Osteoblast (primary cell): ENCODE data around the gene SEPTIN5. TPM values are rescaled to one million over a fixed set of nuclear protein-coding genes. Genes with fewer than 3 reads are reported as not detected.

ENCODE experiments used
- DNase-seq: peaks from one replicate; pipeline ENCODE4 v3.0.0; 2011; ENCODE audit warnings: low spot score, mixed read lengths; ENCODE audit not compliant: insufficient read length; ENCODE audit errors: missing footprints
- H2AFZ ChIP-seq: 2 replicates; pipeline ENCODE4 v1.6.0; 2011; ENCODE audit warnings: mild to moderate bottlenecking, low read length
- H3K27ac ChIP-seq: 2 replicates; pipeline ENCODE4 v1.5.1; 2011; ENCODE audit warnings: mild to moderate bottlenecking, low read depth, low read length, moderate library complexity
- H3K27me3 ChIP-seq: 2 replicates; pipeline ENCODE4 v1.6.0; 2012; ENCODE audit warnings: mild to moderate bottlenecking, control low read depth, inconsistent platforms, low read length, moderate library complexity; ENCODE audit not compliant: insufficient read depth
- H3K36me3 ChIP-seq: 2 replicates; pipeline ENCODE4 v1.5.1; 2011; ENCODE audit warnings: mild to moderate bottlenecking, low read length, control low read depth, moderate library complexity; ENCODE audit not compliant: insufficient read depth
- H3K4me1 ChIP-seq: 2 replicates; pipeline ENCODE4 v1.5.1; 2011; ENCODE audit warnings: mild to moderate bottlenecking, low read length, control low read depth, moderate library complexity; ENCODE audit not compliant: insufficient read depth
- H3K4me2 ChIP-seq: 2 replicates; pipeline ENCODE4 v1.6.0; 2011; ENCODE audit warnings: mild to moderate bottlenecking, low read length; ENCODE audit not compliant: insufficient read depth
- H3K4me3 ChIP-seq: fragments of 200-600 bp; sonication (generic); 3 replicates; pipeline ENCODE4 v1.5.1; 2012; ENCODE audit warnings: mild to moderate bottlenecking, low read length, inconsistent platforms; ENCODE audit not compliant: insufficient read depth
- H3K79me2 ChIP-seq: 2 replicates; pipeline ENCODE4 v1.6.0; 2012; ENCODE audit warnings: mild to moderate bottlenecking, low read length, control low read depth, inconsistent platforms; ENCODE audit not compliant: insufficient read depth
- H3K9me3 ChIP-seq: 2 replicates; pipeline ENCODE4 v1.5.1; 2011; ENCODE audit warnings: low read depth, low read length, control low read depth
- H4K20me1 ChIP-seq: 2 replicates; pipeline ENCODE4 v1.6.0; 2012; ENCODE audit warnings: mild to moderate bottlenecking, low read length, control low read depth; ENCODE audit not compliant: insufficient read depth
- CTCF ChIP-seq: IDR thresholded peaks from 2 replicates; pipeline ENCODE4 v1.5.1; 2011; ENCODE audit warnings: mild to moderate bottlenecking, low read depth, low read length, moderate library complexity; ENCODE audit errors: extremely low read depth
- total RNA-seq: library from RNA; depleted of rRNA; stranded (reverse); fragments of >200 nt; gene quantifications from 2 replicates; pipeline ENCODE4 v1.2.3, GENCODE V29; 2012

Gene SEPTIN5
- total RNA-seq, 1 donor = 14.5 TPM

- no peaks in the 10 kb centered on the region for H3K9me3 ChIP-seq
- H4K20me1 ChIP-seq = no peaks in the 10 kb centered on the region
- no peaks in the 10 kb centered on the region for H3K79me2 ChIP-seq
- no peaks in the 10 kb centered on the region for H3K27me3 ChIP-seq
- H2AFZ ChIP-seq = no peak overlapping the region
- no peak overlapping the region for H3K4me2 ChIP-seq
- no peak for TF ChIP-seq CTCF
- no peaks in the 10 kb centered on the region for H3K36me3 ChIP-seq
- DNase-seq = no peak
- H3K4me1 ChIP-seq = no peaks in the 10 kb centered on the region
- H3K27ac ChIP-seq = no peak overlapping the region
- H3K4me3 ChIP-seq = no peak overlapping the region
These were observed 26.3 kb downstream of the SEPTIN5 start for GRCh38 chr22:19740586-19740985.

- Histone ChIP-seq H3K27me3 (no peaks in the 10 kb centered on the region), H2AFZ (no peak overlapping the region), H3K4me2 (no peak overlapping the region), H3K9me3 (no peaks in the 10 kb centered on the region), H3K36me3 (no peaks in the 10 kb centered on the region), H4K20me1 (no peaks in the 10 kb centered on the region), H3K27ac (no peak overlapping the region), H3K79me2 (no peaks in the 10 kb centered on the region), H3K4me3 (no peak overlapping the region), H3K4me1 (no peaks in the 10 kb centered on the region)
- DNase-seq = no peak
- TF ChIP-seq CTCF = no peak
These were observed 26.8 kb downstream of the SEPTIN5 start for GRCh38 chr22:19741053-19741452.

GRCh38 chr22:19742160-19743066 is 28.1 kb downstream of the SEPTIN5 start:
- H3K79me2 ChIP-seq = no peaks in the 10 kb centered on the region
- no peak for DNase-seq
- TF ChIP-seq CTCF = no peak

GRCh38 chr22:19743081-19743480 is 28.8 kb downstream of the SEPTIN5 start:
- Histone ChIP-seq H3K79me2 (no peaks in the 10 kb centered on the region), H3K4me1 (no peaks in the 10 kb centered on the region), H3K36me3 (no peaks in the 10 kb centered on the region), H4K20me1 (no peaks in the 10 kb centered on the region), H3K9me3 (no peaks in the 10 kb centered on the region), H3K27me3 (no peaks in the 10 kb centered on the region), H3K27ac (no peak overlapping the region), H2AFZ (no peak overlapping the region), H3K4me3 (no peak overlapping the region), H3K4me2 (no peak overlapping the region)
- no peak for DNase-seq
- TF ChIP-seq CTCF = no peak

More at GRCh38 chr22:19742160-19743066, 28.1 kb downstream of the SEPTIN5 start:
- Histone ChIP-seq H3K27me3 (no peaks in the 10 kb centered on the region), H3K36me3 (no peaks in the 10 kb centered on the region), H3K27ac (no peak overlapping the region), H2AFZ (no peak overlapping the region), H3K4me2 (no peak overlapping the region), H3K4me3 (no peak overlapping the region), H3K9me3 (no peaks in the 10 kb centered on the region), H4K20me1 (no peaks in the 10 kb centered on the region), H3K4me1 (no peaks in the 10 kb centered on the region)
